SKM-1 treated with dmso at 0.1 percent for 144 hours (cell line): ENCODE data around the gene PDGFC.

Experiments used
- DNase-seq: peaks from one replicate; lab custom pipeline; 2025; ENCODE audit not compliant: unreplicated experiment; lab: John Stamatoyannopoulos, UW

Gene PDGFC

GRCh38 chr4:156975686-156976085 lies 4.1 kb upstream of the PDGFC start:
- no peak for DNase-seq

- no peak for DNase-seq
These were observed 2.7 kb upstream of the PDGFC start for GRCh38 chr4:156974264-156974663.

GRCh38 chr4:156972379-156973015 lies 898 bp upstream of the PDGFC start:
- DNase-seq = no peak

GRCh38 chr4:156971165-156971675 lies 379 bp downstream of the PDGFC start:
- DNase-seq = no peak

GRCh38 chr4:156970501-156971164 lies 966 bp downstream of the PDGFC start:
- peak; percentile 68 for DNase-seq

- no peak for DNase-seq
These were observed 1.7 kb downstream of the PDGFC start for GRCh38 chr4:156969911-156970310.

- no peak for DNase-seq
These were observed 2.5 kb downstream of the PDGFC start for GRCh38 chr4:156969101-156969500.

GRCh38 chr4:156968479-156968984 lies 3.1 kb downstream of the PDGFC start:
- DNase-seq = peak; percentile 94

- DNase-seq = no peak
These were observed 4.8 kb downstream of the PDGFC start for GRCh38 chr4:156966836-156967235.

- no peak for DNase-seq
These were observed 8.2 kb downstream of the PDGFC start for GRCh38 chr4:156963419-156963818.

- DNase-seq = no peak
These were observed 9.0 kb downstream of the PDGFC start for GRCh38 chr4:156962528-156962974.

- no peak for DNase-seq
These were observed 9.6 kb downstream of the PDGFC start for GRCh38 chr4:156962058-156962358.

GRCh38 chr4:156961196-156962057 lies 10.2 kb downstream of the PDGFC start:
- DNase-seq = no peak

- no peak for DNase-seq
These were observed 12.3 kb downstream of the PDGFC start for GRCh38 chr4:156959298-156959702.

GRCh38 chr4:156958276-156959074 lies 13.1 kb downstream of the PDGFC start:
- no peak for DNase-seq

GRCh38 chr4:156957556-156957955 lies 14.0 kb downstream of the PDGFC start:
- no peak for DNase-seq

GRCh38 chr4:156956826-156957368 lies 14.7 kb downstream of the PDGFC start:
- no peak for DNase-seq

GRCh38 chr4:156956359-156956758 lies 15.2 kb downstream of the PDGFC start:
- no peak for DNase-seq

GRCh38 chr4:156954587-156954986 lies 17.0 kb downstream of the PDGFC start:
- no peak for DNase-seq

GRCh38 chr4:156953951-156954350 lies 17.6 kb downstream of the PDGFC start:
- DNase-seq = no peak
